CD14-positive monocyte (primary cell): Measurements from ENCODE around the gene LENG1. TPM values are rescaled to one million over a fixed set of nuclear protein-coding genes. Genes with fewer than 3 reads are reported as not detected.

ENCODE experiments used
- DNase-seq, 3 donors: peaks; one replicate each; pipeline ENCODE4 v3.0.0-alpha.2; 2011 to 2022
- H2AFZ ChIP-seq: 2 replicates; pipeline ENCODE4 v1.6.0; 2012; ENCODE audit warnings: mild to moderate bottlenecking, low read depth, low read length, inconsistent platforms; ENCODE audit not compliant: insufficient read depth, poor library complexity, severe bottlenecking
- H3K27ac ChIP-seq, 2 donors: 1 replicate in 1 of 2; 2 replicates in 1 of 2; pipeline ENCODE4 v1.5.1; 2012 to 2013; ENCODE audit warnings: low read length in 2 of 2, control low read depth in 1 of 2, inconsistent platforms in 1 of 2, low read depth in 1 of 2, mild to moderate bottlenecking in 1 of 2
- H3K27me3 ChIP-seq, 2 donors: one replicate each; pipeline versions ENCODE4 v1.6.0 to v1.6.1; 2011 to 2013; ENCODE audit warnings: low read length in 2 of 2; ENCODE audit not compliant: control insufficient read depth in 2 of 2, insufficient read depth in 2 of 2
- H3K36me3 ChIP-seq, 2 donors: replicated peaks in 1 of 2; 1 replicate in 1 of 2; 2 replicates in 1 of 2; pipeline versions ENCODE4 v1.5.1 to v1.6.1; 2012 to 2013; ENCODE audit warnings: low read length in 2 of 2, control low read depth in 1 of 2, inconsistent platforms in 1 of 2, mild to moderate bottlenecking in 1 of 2; ENCODE audit not compliant: insufficient read depth in 2 of 2, control insufficient read depth in 1 of 2
- H3K4me1 ChIP-seq, 2 donors: 1 replicate in 1 of 2; 2 replicates in 1 of 2; pipeline versions ENCODE4 v1.5.1 to v1.6.1; 2012 to 2013; ENCODE audit warnings: low read length in 2 of 2, control low read depth in 1 of 2, inconsistent platforms in 1 of 2, mild to moderate bottlenecking in 1 of 2, moderate library complexity in 1 of 2; ENCODE audit not compliant: insufficient read depth in 2 of 2, control insufficient read depth in 1 of 2
- H3K4me2 ChIP-seq: replicated peaks from 2 replicates; pipeline ENCODE3; 2012; ENCODE audit warnings: low read length, moderate library complexity, mild to moderate bottlenecking; ENCODE audit not compliant: poor library complexity, severe bottlenecking; ENCODE audit errors: extremely low read depth
- H3K4me3 ChIP-seq, 3 experiments: fragments of 200-600 bp in 1 of 3; sonication (generic) in 1 of 3; replicated peaks in 1 of 3; 1 replicate in 2 of 3; 2 replicates in 1 of 3; pipeline ENCODE4 v1.5.1; 2011 to 2013; ENCODE audit warnings: low read length in 3 of 3, mild to moderate bottlenecking in 3 of 3, control low read depth in 2 of 3, low read depth in 2 of 3, inconsistent platforms in 1 of 3, moderate library complexity in 1 of 3
- H3K79me2 ChIP-seq: 2 replicates; pipeline ENCODE4 v1.6.0; 2012; ENCODE audit warnings: mild to moderate bottlenecking, control low read depth, inconsistent platforms, low read length, moderate library complexity; ENCODE audit not compliant: insufficient read depth
- H3K9ac ChIP-seq: 2 replicates; pipeline ENCODE4 v1.6.0; 2017; ENCODE audit warnings: low read length, mild to moderate bottlenecking; ENCODE audit not compliant: insufficient read depth, poor library complexity, severe bottlenecking
- H3K9me3 ChIP-seq, 2 donors: replicated peaks in 1 of 2; 1 replicate in 1 of 2; 2 replicates in 1 of 2; pipeline versions ENCODE4 v1.5.1 to v1.6.1; 2012 to 2013; ENCODE audit warnings: low read length in 2 of 2, control low read depth in 1 of 2; ENCODE audit not compliant: control insufficient read depth in 1 of 2, insufficient read depth in 1 of 2
- H4K20me1 ChIP-seq: 2 replicates; pipeline ENCODE4 v1.6.0; 2012; ENCODE audit warnings: mild to moderate bottlenecking, low read length, control low read depth, moderate library complexity; ENCODE audit not compliant: insufficient read depth
- H3K27ac Mint-ChIP-seq, 7 donors: one replicate each; pipeline ENCODE4 v1.8.0; 2020; ENCODE audit warnings: mild to moderate bottlenecking in 7 of 7, mixed read lengths in 7 of 7, moderate library complexity in 6 of 7, inconsistent platforms in 2 of 7
- H3K27me3 Mint-ChIP-seq, 3 donors: one replicate each; pipeline ENCODE4 v1.8.0; 2021 to 2022; ENCODE audit warnings: low read depth in 3 of 3, mild to moderate bottlenecking in 3 of 3, mixed read lengths in 3 of 3, moderate library complexity in 3 of 3, inconsistent platforms in 1 of 3
- H3K36me3 Mint-ChIP-seq, 2 donors: one replicate each; pipeline ENCODE4 v1.8.0; 2020; ENCODE audit warnings: mixed read lengths in 2 of 2, inconsistent platforms in 1 of 2, mild to moderate bottlenecking in 1 of 2
- H3K4me1 Mint-ChIP-seq: one replicate; pipeline ENCODE4 v1.8.0; 2020; ENCODE audit warnings: mild to moderate bottlenecking, mixed read lengths
- H3K4me3 Mint-ChIP-seq, 2 donors: one replicate each; pipeline ENCODE4 v1.8.0; 2020; ENCODE audit warnings: mild to moderate bottlenecking in 2 of 2, mixed read lengths in 2 of 2, moderate library complexity in 1 of 2
- H3K9me3 Mint-ChIP-seq, 7 donors: one replicate each; pipeline ENCODE4 v1.8.0; 2020 to 2022; ENCODE audit warnings: mixed read lengths in 7 of 7, mild to moderate bottlenecking in 6 of 7, moderate library complexity in 6 of 7, inconsistent platforms in 2 of 7
- WGBS: methylation state at CpG from one replicate; pipeline ENCODE4 v1.1.5; 2013; ENCODE audit warnings: missing lambda C conversion rate; ENCODE audit not compliant: insufficient coverage; 5-methylcytosine and 5-hydroxymethylcytosine counted together
- intact Hi-C, 2 donors: fragments of 100-400 bp; cut with micrococcal nuclease; formaldehyde crosslinking; loops; one replicate each; pipeline versions ENCODE4 v1.15.0 to v1.15.1; 2023
- polyA plus RNA-seq, 3 donors: library from polyadenylated mRNA; depleted of rRNA in 1 of 3; unstranded in 2 of 3; stranded (reverse) in 1 of 3; fragments of 300-500 nt in 2 of 3; fragments of >200 nt in 1 of 3; fragmentation: Illumina TruSeq in 2 of 3; gene quantifications; 1 replicate in 2 of 3; 2 replicates in 1 of 3; pipeline ENCODE4 v1.2.3, GENCODE V29; 2012 to 2021
- TF ChIP-seq, protein P1 (sequence below): fragments of 200-600 bp; IDR thresholded peaks from one replicate; pipeline ENCODE4 v1.8.0; 2022; ENCODE audit warnings: antibody characterized with exemption, mild to moderate bottlenecking

The LENG1 gene
- polyA plus RNA-seq, 3 donors = 3.4 to 5.4 (median 4.2) TPM

GRCh38 chr19:54165222-54165621 is 5.7 kb upstream of the LENG1 start:
- peak overlapping the region in 5 of 7 donors; percentile 4 to 66 (median 47) for H3K27ac Mint-ChIP-seq
- no peaks in the 10 kb centered on the region for H3K36me3 ChIP-seq
- H3K36me3 Mint-ChIP-seq = no peaks in the 10 kb centered on the region
- H3K9ac ChIP-seq = no peak overlapping the region
- peaks cover 51 to 63% of the 10 kb centered on the region in 2 donors for H3K4me1 ChIP-seq
- WGBS = 93% methylated on average over 25 of the region's 25 CpGs
- peaks cover 48% of the 10 kb centered on the region for H3K4me1 Mint-ChIP-seq
- peaks cover 0 to 10% of the 10 kb centered on the region in 2 donors for H3K27me3 ChIP-seq
- H3K9me3 ChIP-seq = no peaks in the 10 kb centered on the region
- no peak overlapping the region for H3K27ac ChIP-seq
- H3K4me3 ChIP-seq = no peak overlapping the region
- H3K27me3 Mint-ChIP-seq = peaks cover 6 to 29% (median 21%) of the 10 kb centered on the region in 3 donors
- peaks cover 0 to 9% (median 0%) of the 10 kb centered on the region in 7 donors for H3K9me3 Mint-ChIP-seq
- no peaks in the 10 kb centered on the region for H4K20me1 ChIP-seq
- H3K4me3 Mint-ChIP-seq = no peak overlapping the region
- TF ChIP-seq, protein P1, sequence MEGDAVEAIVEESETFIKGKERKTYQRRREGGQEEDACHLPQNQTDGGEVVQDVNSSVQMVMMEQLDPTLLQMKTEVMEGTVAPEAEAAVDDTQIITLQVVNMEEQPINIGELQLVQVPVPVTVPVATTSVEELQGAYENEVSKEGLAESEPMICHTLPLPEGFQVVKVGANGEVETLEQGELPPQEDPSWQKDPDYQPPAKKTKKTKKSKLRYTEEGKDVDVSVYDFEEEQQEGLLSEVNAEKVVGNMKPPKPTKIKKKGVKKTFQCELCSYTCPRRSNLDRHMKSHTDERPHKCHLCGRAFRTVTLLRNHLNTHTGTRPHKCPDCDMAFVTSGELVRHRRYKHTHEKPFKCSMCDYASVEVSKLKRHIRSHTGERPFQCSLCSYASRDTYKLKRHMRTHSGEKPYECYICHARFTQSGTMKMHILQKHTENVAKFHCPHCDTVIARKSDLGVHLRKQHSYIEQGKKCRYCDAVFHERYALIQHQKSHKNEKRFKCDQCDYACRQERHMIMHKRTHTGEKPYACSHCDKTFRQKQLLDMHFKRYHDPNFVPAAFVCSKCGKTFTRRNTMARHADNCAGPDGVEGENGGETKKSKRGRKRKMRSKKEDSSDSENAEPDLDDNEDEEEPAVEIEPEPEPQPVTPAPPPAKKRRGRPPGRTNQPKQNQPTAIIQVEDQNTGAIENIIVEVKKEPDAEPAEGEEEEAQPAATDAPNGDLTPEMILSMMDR = no peak
- intact Hi-C loops = loop anchor here (5.0 kb wide), 2 partner anchors 37 to 67 kb away; partner anchors contain the start of gene RPS9 (in 1 of the 2)
- H3K4me2 ChIP-seq = no peak overlapping the region
- no peak overlapping the region for H2AFZ ChIP-seq
- no peak for DNase-seq
- H3K79me2 ChIP-seq = peaks cover 13% of the 10 kb centered on the region

DNA sequence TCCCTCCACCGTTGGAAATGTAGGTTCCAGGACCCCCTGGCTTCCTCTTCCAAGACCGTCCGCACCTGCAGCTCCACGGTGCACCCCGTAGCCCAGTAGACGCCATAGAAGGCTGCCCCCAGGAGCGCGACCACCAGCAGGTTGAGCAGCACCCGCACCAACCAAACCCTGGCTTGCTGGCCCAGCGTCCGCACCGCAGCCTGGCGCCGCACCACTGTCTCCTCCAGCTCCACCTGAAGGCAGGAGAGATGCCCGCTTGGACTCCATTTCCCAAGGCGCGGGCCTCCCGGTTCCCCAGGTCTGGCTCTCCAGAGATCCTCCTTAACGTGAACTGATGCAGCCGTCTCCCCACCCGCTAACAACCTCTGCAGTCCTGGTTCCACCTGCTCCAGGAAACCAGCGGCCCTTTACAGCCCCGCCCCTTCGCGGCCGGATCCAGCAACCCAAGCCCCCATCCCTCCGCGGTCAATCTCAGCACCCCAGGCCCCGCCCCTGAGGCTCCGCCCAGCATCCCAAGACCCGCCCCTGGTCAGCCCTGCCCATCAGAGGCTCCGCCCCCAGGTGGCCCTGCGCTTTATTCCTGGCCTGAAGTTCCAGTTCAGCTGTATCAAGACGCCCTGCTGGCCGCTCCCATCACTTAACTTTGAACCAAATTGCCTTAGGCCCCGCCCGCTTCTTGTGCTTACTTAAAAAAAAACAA is 5.0 kb upstream of the LENG1 start:
- DNase-seq = peak; percentile 58 to 65 (median 61)
- H3K9ac ChIP-seq = no peak overlapping the region

More for the DNA sequence above, 5.0 kb upstream of the LENG1 start:
- Histone ChIP-seq H2AFZ (no peak overlapping the region), H3K4me2 (peak overlapping the region; percentile 72), H4K20me1 (no peaks in the 10 kb centered on the region), H3K9me3 (no peaks in the 10 kb centered on the region), H3K27ac (no peak overlapping the region), H3K4me3 (peak overlapping the region in 2 of 3 experiments; percentile 36 to 56), H3K79me2 (peaks cover 14% of the 10 kb centered on the region), H3K27me3 (peaks cover 0 to 10% of the 10 kb centered on the region in 2 donors), H3K4me1 (peaks cover 54 to 68% of the 10 kb centered on the region in 2 donors), H3K36me3 (no peaks in the 10 kb centered on the region)
- intact Hi-C loops = loop anchor here (5.0 kb wide), 2 partner anchors 38 to 68 kb away; partner anchors contain the start of gene RPS9 (in 1 of the 2)
- peak overlapping the region; percentile 75 to 88 for H3K4me3 Mint-ChIP-seq
- H3K9me3 Mint-ChIP-seq = peaks cover 0 to 9% (median 0%) of the 10 kb centered on the region in 7 donors
- H3K27ac Mint-ChIP-seq = peak overlapping the region in 4 of 7 donors; percentile 12 to 80 (median 70)
- TF ChIP-seq, protein P1 = no peak
- 7% methylated on average over 35 of the region's 37 CpGs for WGBS
- peaks cover 6 to 29% (median 23%) of the 10 kb centered on the region in 3 donors for H3K27me3 Mint-ChIP-seq
- H3K36me3 Mint-ChIP-seq = no peaks in the 10 kb centered on the region
- H3K4me1 Mint-ChIP-seq = peaks cover 52% of the 10 kb centered on the region
